ENCODE data around the gene IRF4.

IRF4 gene

DNA sequence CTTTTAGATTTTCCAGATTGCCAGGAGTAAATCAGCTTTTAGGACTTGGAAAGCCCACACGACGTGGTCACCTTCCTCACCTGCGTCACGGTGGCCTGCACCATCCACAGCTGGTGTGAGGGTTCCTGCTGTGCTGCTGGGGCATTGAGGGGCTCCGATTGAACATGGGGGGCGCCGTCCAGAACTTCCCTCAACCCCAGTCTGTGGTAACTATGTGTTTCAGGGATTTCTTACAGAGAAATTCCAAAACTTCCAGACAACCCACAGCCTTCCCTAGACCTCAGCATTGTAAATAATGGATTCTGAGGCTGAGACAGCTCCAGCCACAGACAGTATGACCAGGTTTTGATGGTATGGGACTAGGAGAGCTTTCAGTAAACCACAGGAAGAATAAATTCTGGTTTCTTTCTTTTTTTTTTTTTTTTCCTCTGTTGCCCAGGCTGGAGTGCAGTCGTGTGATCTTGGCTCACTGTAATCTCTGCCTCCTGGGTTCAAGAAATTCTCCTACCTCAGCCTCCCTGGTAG is 46.7 kb upstream of the IRF4 start:
- in situ Hi-C loops (cut with HindIII; ENCODE audit: low sequenced_read_pairs) = no loop called here
- no peak for TF ChIP-seq CTCF (IDR thresholded peaks at IDR 0.05; ENCODE audit: low read depth, low read length)
- DNase-seq (ENCODE audit: low read depth, low spot score) = peak; percentile 78
- H3K4me3 ChIP-seq (ENCODE audit: low read depth, low read length) = no peak overlapping the region

DNA sequence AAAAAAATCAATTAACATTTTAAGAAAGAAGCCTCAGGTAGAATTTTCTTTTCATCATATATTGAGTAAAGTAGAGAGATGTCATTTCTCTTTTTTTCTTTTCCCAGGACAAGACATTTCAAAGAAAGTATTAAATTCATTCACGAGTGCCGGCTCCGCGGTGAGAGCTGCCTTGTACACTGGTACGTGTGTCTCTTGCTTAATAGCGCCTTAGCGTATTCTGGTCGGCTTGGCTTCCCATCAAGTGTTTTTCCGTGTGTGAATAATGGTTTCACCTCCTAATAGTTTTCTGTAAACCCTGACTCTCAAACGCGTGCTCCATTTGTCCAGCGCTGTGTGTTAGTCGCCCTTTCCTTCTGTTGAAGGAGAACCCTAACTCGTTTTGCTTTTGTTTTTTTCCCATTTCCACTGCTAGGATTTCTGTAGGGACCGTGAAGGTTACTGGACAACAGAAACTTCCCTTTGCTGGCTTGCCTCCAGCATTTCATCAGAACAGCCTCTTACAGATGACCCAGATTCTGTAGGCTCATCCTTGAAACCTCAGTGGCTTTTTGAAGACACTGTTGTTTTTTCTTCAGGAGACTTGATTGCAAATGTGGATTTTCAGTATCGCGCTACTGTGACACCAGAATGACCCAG is 45.7 kb upstream of the IRF4 start:
- DNase-seq (ENCODE audit: low read depth, low spot score) = peak; percentile 46
- no peak overlapping the region for H3K4me3 ChIP-seq (ENCODE audit: low read depth, low read length)
- in situ Hi-C loops (cut with HindIII; ENCODE audit: low sequenced_read_pairs) = no loop called here
- no peak for TF ChIP-seq CTCF (IDR thresholded peaks at IDR 0.05; ENCODE audit: low read depth, low read length)

- in situ Hi-C loops (cut with HindIII; ENCODE audit: low sequenced_read_pairs) = no loop called here
- TF ChIP-seq CTCF (IDR thresholded peaks at IDR 0.05; ENCODE audit: low read depth, low read length) = no peak
- peak; percentile 74 for DNase-seq (ENCODE audit: low read depth, low spot score)
- H3K4me3 ChIP-seq (ENCODE audit: low read depth, low read length) = no peak overlapping the region
Measured at GRCh38 chr6:346386-347030, 45.0 kb upstream of the IRF4 start.

DNA sequence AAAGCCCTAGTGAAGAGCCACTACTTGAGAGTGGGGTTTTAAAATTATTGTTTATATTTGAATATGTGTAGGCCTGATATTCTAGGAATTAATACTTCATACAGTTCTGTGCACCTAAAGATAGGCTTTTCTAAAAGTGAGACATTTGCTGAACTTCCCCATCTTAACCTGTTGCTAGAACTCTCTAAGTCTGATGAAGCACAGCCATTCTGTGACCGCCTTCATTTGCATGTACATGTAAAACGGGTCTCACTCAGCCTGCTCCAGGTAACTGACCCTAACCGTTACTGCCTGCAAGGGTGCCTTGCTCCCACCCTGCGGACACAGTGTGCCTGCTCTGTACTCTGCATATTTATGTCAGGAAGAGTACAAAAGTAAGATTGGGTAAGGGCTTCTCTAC is 44.3 kb upstream of the IRF4 start:
- no peak overlapping the region for H3K4me3 ChIP-seq (ENCODE audit: low read depth, low read length)
- no peak for DNase-seq (ENCODE audit: low read depth, low spot score)
- in situ Hi-C loops (cut with HindIII; ENCODE audit: low sequenced_read_pairs) = no loop called here
- no peak for TF ChIP-seq CTCF (IDR thresholded peaks at IDR 0.05; ENCODE audit: low read depth, low read length)

- no peak for TF ChIP-seq CTCF (IDR thresholded peaks at IDR 0.05; ENCODE audit: low read depth, low read length)
- DNase-seq (ENCODE audit: low read depth, low spot score) = no peak
- no peak overlapping the region for H3K4me3 ChIP-seq (ENCODE audit: low read depth, low read length)
- in situ Hi-C loops (cut with HindIII; ENCODE audit: low sequenced_read_pairs) = no loop called here
Measured at GRCh38 chr6:347951-348859, 43.3 kb upstream of the IRF4 start.

DNA sequence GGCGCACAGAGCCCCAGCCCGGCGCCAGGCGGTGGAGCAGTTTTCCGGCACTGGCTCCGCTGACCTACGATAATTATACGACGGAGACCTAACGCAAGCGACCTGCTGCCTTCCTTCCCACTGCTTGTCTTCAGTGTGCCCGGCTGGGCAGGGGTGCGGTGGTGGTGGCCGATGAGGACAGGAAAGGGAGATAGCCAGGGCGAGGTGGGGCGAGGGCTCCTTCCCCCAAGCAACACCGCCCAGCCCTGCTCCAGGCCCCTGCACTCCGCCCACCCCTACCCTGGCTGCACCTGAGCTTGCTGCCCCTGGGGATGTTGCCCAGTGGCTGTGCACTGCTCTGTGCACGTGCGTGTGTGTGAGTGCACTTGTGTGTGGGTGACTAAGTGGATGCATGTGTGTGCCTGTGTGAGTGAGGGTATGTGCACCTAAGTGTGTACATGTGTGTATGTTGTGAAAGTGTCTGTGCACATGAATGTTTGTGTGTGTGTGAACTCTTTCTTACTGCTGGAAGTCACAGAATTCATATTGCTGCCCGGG is 42.6 kb upstream of the IRF4 start:
- TF ChIP-seq CTCF (IDR thresholded peaks at IDR 0.05; ENCODE audit: low read depth, low read length) = no peak
- H3K4me3 ChIP-seq (ENCODE audit: low read depth, low read length) = no peak overlapping the region
- in situ Hi-C loops (cut with HindIII; ENCODE audit: low sequenced_read_pairs) = no loop called here
- no peak for DNase-seq (ENCODE audit: low read depth, low spot score)

Measured in astrocyte of the spinal cord (primary cell).